ENCODE measurements around the gene KRT32.

DNA sequence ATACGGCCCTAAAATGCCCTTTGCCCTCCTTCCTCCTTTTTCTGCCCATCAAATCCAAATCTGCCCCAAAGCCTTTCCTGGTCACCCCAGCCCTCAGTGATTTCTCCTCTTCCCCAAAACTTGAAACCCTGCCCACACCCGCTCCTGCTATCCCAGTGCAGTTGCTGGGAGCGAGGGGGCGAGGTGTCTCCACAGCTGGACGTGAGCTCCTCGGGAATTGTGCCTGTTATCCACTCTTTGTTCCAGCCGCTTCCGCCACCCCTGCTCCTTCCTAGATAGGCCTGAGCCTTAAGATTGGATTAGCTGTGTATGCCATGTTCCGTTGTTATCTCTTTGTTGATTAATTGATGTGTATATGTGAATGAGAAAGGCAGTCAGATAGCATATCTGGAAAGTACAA is 16.3 kb upstream of the KRT32 start:
- TF ChIP-seq CTCF (IDR thresholded peaks at IDR 0.05 in 8 of 11, conservative IDR thresholded peaks at IDR 0.05 in 3 of 11) (no peak), POLR2A (IDR thresholded peaks at IDR 0.05) (no peak), POLR2AphosphoS5 (IDR thresholded peaks at IDR 0.05) (no peak)
